B cell (primary cell): ENCODE measurements around the gene HEBP1. TPM values are rescaled to one million over a fixed set of nuclear protein-coding genes. Genes with fewer than 3 reads are reported as not detected.

Experiments used
- ATAC-seq: fragments of 200-7000 bp; cut with Tn5 transposase; one replicate; pipeline ENCODE4 v1.10.0; 2021; ENCODE audit warnings: low read depth, mild to moderate bottlenecking, moderate number of reproducible peaks, moderate library complexity
- CTCF ChIA-PET: fragments of 350-600 bp; sonication (Branson Sonifier 250); formaldehyde crosslinking; loops from one replicate; lab custom pipeline; 2021; ENCODE audit warnings: antibody characterized with exemption, inconsistent platforms; lab: Charles Lee
- POLR2A ChIA-PET: fragments of 350-600 bp; sonication (Branson Sonifier 250); formaldehyde crosslinking; loops from one replicate; lab custom pipeline; 2021; ENCODE audit warnings: antibody characterized with exemption; lab: Charles Lee
- DNase-seq: peaks from one replicate; pipeline ENCODE4 v3.0.0; 2013
- H2AFZ ChIP-seq: 2 replicates; pipeline ENCODE4 v1.6.1; 2012; ENCODE audit warnings: mild to moderate bottlenecking, low read depth, low read length; ENCODE audit not compliant: insufficient read depth, poor library complexity, severe bottlenecking
- H3K27ac ChIP-seq, 2 donors: 1 replicate in 1 of 2; 2 replicates in 1 of 2; pipeline ENCODE4 v1.5.1; 2012 to 2013; ENCODE audit warnings: low read length in 2 of 2, mild to moderate bottlenecking in 2 of 2, moderate library complexity in 1 of 2
- H3K27me3 ChIP-seq, 4 experiments: fragments of 200-600 bp in 1 of 4; sonication (generic) in 1 of 4; replicated peaks in 1 of 4; 1 replicate in 2 of 4; 2 replicates in 2 of 4; pipeline versions ENCODE4 v1.6.1 to v1.7.0; 2013 to 2016; ENCODE audit warnings: low read length in 3 of 4, mild to moderate bottlenecking in 2 of 4, mixed read lengths in 1 of 4, moderate library complexity in 1 of 4; ENCODE audit not compliant: insufficient read depth in 4 of 4, control insufficient read depth in 3 of 4; ENCODE audit errors: control extremely low read depth in 1 of 4
- H3K36me3 ChIP-seq, 2 experiments: replicated peaks in 1 of 2; 1 replicate in 1 of 2; 2 replicates in 1 of 2; pipeline versions ENCODE4 v1.6.1 to v1.7.1; 2013; ENCODE audit warnings: low read length in 1 of 2; ENCODE audit not compliant: insufficient read depth in 2 of 2, control insufficient read depth in 1 of 2; ENCODE audit errors: control extremely low read depth in 1 of 2, extremely low read depth in 1 of 2
- H3K4me1 ChIP-seq, 2 donors: fragments of 200-600 bp in 1 of 2; sonication (generic) in 1 of 2; 1 replicate in 1 of 2; 2 replicates in 1 of 2; pipeline versions ENCODE4 v1.5.1 to v1.6.1; 2013 to 2017; ENCODE audit warnings: low read length in 2 of 2; ENCODE audit not compliant: control insufficient read depth in 2 of 2, insufficient read depth in 2 of 2
- H3K4me2 ChIP-seq: replicated peaks from 2 replicates; pipeline ENCODE3; 2012; ENCODE audit warnings: mild to moderate bottlenecking, low read depth, low read length; ENCODE audit not compliant: poor library complexity, severe bottlenecking
- H3K4me3 ChIP-seq, 5 experiments: fragments of 200-600 bp in 1 of 5; sonication (generic) in 1 of 5; 1 replicate in 3 of 5; 2 replicates in 2 of 5; pipeline versions ENCODE4 v1.5.1 to v1.7.0; 2011 to 2016; ENCODE audit warnings: low read length in 4 of 5, mild to moderate bottlenecking in 4 of 5, low read depth in 2 of 5, control low read depth in 1 of 5, moderate library complexity in 1 of 5; ENCODE audit not compliant: insufficient read depth in 1 of 5; ENCODE audit errors: control extremely low read depth in 1 of 5, extremely low read depth in 1 of 5
- H3K79me2 ChIP-seq: fragments of 200-600 bp; sonication (generic); one replicate; pipeline ENCODE4 v1.6.0; 2016; ENCODE audit warnings: low read length; ENCODE audit not compliant: control insufficient read depth, insufficient read depth
- H3K9ac ChIP-seq: fragments of 200-600 bp; sonication (generic); 2 replicates; pipeline ENCODE4 v1.6.1; 2017; ENCODE audit warnings: mild to moderate bottlenecking, low read length, moderate library complexity
- H3K9me3 ChIP-seq, 3 donors: one replicate each; pipeline versions ENCODE4 v1.6.1 to v1.7.1; 2013; ENCODE audit warnings: low read length in 2 of 3; ENCODE audit not compliant: control insufficient read depth in 2 of 3, insufficient read depth in 1 of 3; ENCODE audit errors: control extremely low read depth in 1 of 3
- H4K20me1 ChIP-seq: 2 replicates; pipeline ENCODE4 v1.6.0; 2012; ENCODE audit warnings: mild to moderate bottlenecking, low read length; ENCODE audit not compliant: insufficient read depth, control insufficient read depth, poor library complexity, severe bottlenecking
- H3K27ac Mint-ChIP-seq: one replicate; pipeline ENCODE4 v1.8.0; 2021; ENCODE audit warnings: mixed read lengths
- H3K27me3 Mint-ChIP-seq: one replicate; pipeline ENCODE4 v1.8.0; 2021; ENCODE audit warnings: mixed read lengths
- H3K4me1 Mint-ChIP-seq: one replicate; pipeline ENCODE4 v1.8.0; 2021; ENCODE audit warnings: mixed read lengths
- H3K4me3 Mint-ChIP-seq: one replicate; pipeline ENCODE4 v1.8.0; 2021; ENCODE audit warnings: mixed read lengths
- H3K9me3 Mint-ChIP-seq: one replicate; pipeline ENCODE4 v1.8.0; 2022; ENCODE audit warnings: mixed read lengths; ENCODE audit not compliant: insufficient read depth
- CTCF ChIP-seq: fragments of 200-600 bp; IDR thresholded peaks from one replicate; pipeline ENCODE4 v1.8.0; 2022; ENCODE audit warnings: antibody characterized with exemption, mild to moderate bottlenecking
- EZH2 ChIP-seq: IDR thresholded peaks from 2 replicates; pipeline ENCODE4 v1.6.1; 2012; ENCODE audit warnings: borderline replicate concordance, low read depth, mild to moderate bottlenecking, moderate library complexity, low read length; ENCODE audit not compliant: insufficient read depth, poor library complexity, severe bottlenecking
- WGBS: methylation state at CpG from one replicate; pipeline ENCODE4 v1.1.5; 2013; ENCODE audit warnings: missing lambda C conversion rate; ENCODE audit not compliant: insufficient coverage; 5-methylcytosine and 5-hydroxymethylcytosine counted together
- intact Hi-C: fragments of 100-400 bp; cut with micrococcal nuclease; formaldehyde crosslinking; loops from one replicate; pipeline ENCODE4 v1.10.0; 2022
- polyA plus RNA-seq: library from polyadenylated mRNA; depleted of rRNA; stranded (reverse); fragments of >200 nt; gene quantifications from 2 replicates; pipeline ENCODE4 v1.2.3, GENCODE V29; 2012
- total RNA-seq, 2 donors: library from RNA; stranded (reverse); fragments of 120-200 nt in 1 of 2; gene quantifications; 1 replicate in 1 of 2; 2 replicates in 1 of 2; pipeline versions ENCODE4 v1.2.3 to v1.2.4, GENCODE V29; 2013 to 2022

HEBP1 gene
- total and polyA plus RNA-seq, 2 donors (not counting 1 experiment from before 2014, with no cell fraction given): 6.0 to 14.5 TPM

DNA sequence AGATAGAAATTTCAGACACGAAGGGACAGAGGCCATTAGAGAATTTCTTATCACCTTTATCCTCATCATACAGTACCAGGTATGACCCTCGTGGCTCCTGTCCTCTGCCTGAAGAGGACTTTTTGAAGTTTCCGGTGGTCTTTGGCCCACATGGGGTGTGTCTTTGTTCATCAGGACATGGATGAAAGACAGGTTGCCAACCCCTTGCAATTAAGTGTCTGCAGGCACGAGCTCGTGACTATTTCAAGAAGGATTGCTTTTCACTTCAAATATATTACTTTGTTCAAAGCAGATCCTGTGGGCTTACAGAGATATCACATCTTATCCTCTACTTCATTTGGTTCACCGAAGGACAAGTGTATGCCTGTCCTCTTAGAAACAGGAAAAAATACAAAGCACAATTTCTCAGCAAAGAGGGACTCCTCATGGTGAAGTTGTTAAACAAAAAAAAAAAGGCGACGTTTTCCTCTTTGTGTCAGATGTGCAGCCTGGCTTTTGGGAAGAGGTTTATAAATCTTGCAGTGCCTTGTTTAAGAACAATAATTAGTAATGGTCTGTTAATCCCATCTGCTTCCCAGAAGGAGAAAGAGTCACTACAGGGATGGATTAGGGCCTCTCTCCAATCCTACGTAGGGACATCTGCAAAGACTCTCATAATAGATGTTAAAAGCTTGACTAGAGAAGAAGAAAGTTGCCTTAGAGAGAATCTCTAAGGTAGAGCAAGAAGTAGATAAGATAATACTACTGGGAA is 30.7 kb upstream of the HEBP1 start:
- Mint-ChIP-seq H3K4me1 (no peaks in the 10 kb centered on the region), H3K27ac (no peak overlapping the region), H3K4me3 (no peak overlapping the region), H3K27me3 (peaks cover 23% of the 10 kb centered on the region), H3K9me3 (no peaks in the 10 kb centered on the region)
- no peak overlapping the region for H2AFZ ChIP-seq
- ChIA-PET POLR2A (no interaction called here), CTCF (interaction anchor here (1.5 kb wide), 1 partner anchor 13 kb away, joined by 6 read pairs; the partner anchor contains the start of gene FAM234B)
- no peak for TF ChIP-seq CTCF
- no peak for TF ChIP-seq EZH2
- no peaks in the 10 kb centered on the region for H3K36me3 ChIP-seq
- no peak overlapping the region for H3K4me3 ChIP-seq
- no peak for DNase-seq
- H3K9me3 ChIP-seq: no peaks in the 10 kb centered on the region
- no peak overlapping the region for H3K27ac ChIP-seq
- peaks cover 0 to 4% (median 1%) of the 10 kb centered on the region in 4 experiments for H3K27me3 ChIP-seq
- no peaks in the 10 kb centered on the region for H3K4me1 ChIP-seq
- intact Hi-C loops: no loop called here
- H3K9ac ChIP-seq: no peak overlapping the region
- no peak overlapping the region for H3K4me2 ChIP-seq
- no peak for ATAC-seq
- 100% methylated on average over 2 of the region's 9 CpGs for WGBS
- H4K20me1 ChIP-seq: no peaks in the 10 kb centered on the region
- H3K79me2 ChIP-seq: no peaks in the 10 kb centered on the region

- DNase-seq: no peak
- H3K4me1 Mint-ChIP-seq: peaks cover 3% of the 10 kb centered on the region
- Histone ChIP-seq H3K27me3 (peaks cover 0 to 4% (median 1%) of the 10 kb centered on the region in 4 experiments), H3K4me3 (no peak overlapping the region), H3K36me3 (no peaks in the 10 kb centered on the region), H3K27ac (no peak overlapping the region), H3K9ac (no peak overlapping the region), H3K9me3 (no peaks in the 10 kb centered on the region), H3K4me2 (no peak overlapping the region), H4K20me1 (no peaks in the 10 kb centered on the region), H2AFZ (no peak overlapping the region), H3K79me2 (no peaks in the 10 kb centered on the region), H3K4me1 (no peaks in the 10 kb centered on the region)
- H3K27me3 Mint-ChIP-seq: peaks cover 31% of the 10 kb centered on the region
- ChIA-PET CTCF (interaction anchor here (1.4 to 1.5 kb wide), 2 partner anchors 15 to 23 kb away, joined by 4 to 6 read pairs; partner anchors contain the start of gene FAM234B), POLR2A (no interaction called here)
- no peak for TF ChIP-seq CTCF
- TF ChIP-seq EZH2: no peak
- intact Hi-C loops: no loop called here
- no peak overlapping the region for H3K27ac Mint-ChIP-seq
- ATAC-seq: no peak
- no peak overlapping the region for H3K4me3 Mint-ChIP-seq
- 100% methylated on average over 2 of the region's 4 CpGs for WGBS
- no peaks in the 10 kb centered on the region for H3K9me3 Mint-ChIP-seq
These were observed 28.9 kb upstream of the HEBP1 start for GRCh38 chr12:13028825-13029570.
